K562 (cell line): ENCODE measurements around the gene LY6G6F. TPM values are rescaled to one million over a fixed set of nuclear protein-coding genes. Genes with fewer than 3 reads are reported as not detected.
A peak's percentile ranks its signal among the peaks of the same experiment; 100 is the strongest.

ENCODE experiments used
- BMI1 ChIP-seq: fragments of 150-350 bp; IDR thresholded peaks from 2 replicates; pipeline ENCODE4 v1.6.1; 2014; ENCODE audit warnings: low read length
- CAMTA2 ChIP-seq: fragments of 250-450 bp; sonication (Bioruptor Pico); conservative IDR thresholded peaks from 2 replicates; pipeline ENCODE4 v1.5.1; 2022
- CREBBP ChIP-seq: IDR thresholded peaks from one replicate; pipeline ENCODE4 v1.6.1; 2012; ENCODE audit warnings: low read depth, mild to moderate bottlenecking, control low read depth, inconsistent platforms, low read length
- HMGN3 ChIP-seq: IDR thresholded peaks from 2 replicates; pipeline ENCODE4 v1.6.1; 2011; ENCODE audit warnings: borderline replicate concordance, low read depth, mild to moderate bottlenecking, mixed read lengths, low read length; ENCODE audit not compliant: insufficient read length; ENCODE audit errors: extremely low read depth
- HNRNPK ChIP-seq: fragments of 200-400 bp; formaldehyde crosslinking; IDR thresholded peaks from one replicate; pipeline ENCODE4 v1.6.1; 2018; ENCODE audit warnings: mild to moderate bottlenecking, low read depth, low read length; ENCODE audit not compliant: poor library complexity, severe bottlenecking
- PHF8 ChIP-seq: fragments of 200-600 bp; sonication (generic); IDR thresholded peaks from 2 replicates; pipeline ENCODE4 v1.6.1; 2012; ENCODE audit warnings: mixed run types, mild to moderate bottlenecking, inconsistent platforms, low read length, moderate library complexity, borderline replicate concordance
- PML ChIP-seq: IDR thresholded peaks from 2 replicates; pipeline ENCODE4 v1.6.1; 2012; ENCODE audit warnings: low read length, inconsistent platforms
- RAD21 ChIP-seq, 2 experiments: fragments of 250-450 bp in 1 of 2; fragments of 450-650 bp in 1 of 2; sonication (Bioruptor Pico) in 1 of 2; formaldehyde crosslinking in 1 of 2; IDR thresholded peaks in 1 of 2; conservative IDR thresholded peaks in 1 of 2; 2 replicates each; pipeline versions ENCODE4 v1.4.0 to v1.8.0; 2020 to 2022; ENCODE audit warnings: mild to moderate bottlenecking in 2 of 2, moderate library complexity in 1 of 2
- SRSF3 ChIP-seq: fragments of 200-400 bp; formaldehyde crosslinking; IDR thresholded peaks from 2 replicates; pipeline ENCODE4 v1.6.1; 2016; ENCODE audit warnings: mild to moderate bottlenecking, low read length, moderate library complexity; ENCODE audit not compliant: insufficient read depth
- TRIM24 ChIP-seq, 2 experiments: fragments of 450-650 bp; IDR thresholded peaks; 2 replicates each; pipeline ENCODE4 v1.6.1; 2016
- ZNF274 ChIP-seq: IDR thresholded peaks from 2 replicates; pipeline ENCODE4 v1.6.1; 2011; ENCODE audit warnings: low read depth, mild to moderate bottlenecking, low read length, moderate library complexity, borderline replicate concordance
- ZNF668 ChIP-seq: fragments of 250-450 bp; sonication (Bioruptor Pico); IDR thresholded peaks from 2 replicates; pipeline ENCODE4 v1.8.0; 2022; ENCODE audit warnings: mild to moderate bottlenecking, inconsistent platforms
- polyA plus RNA-seq, 8 experiments: library from polyadenylated mRNA; depleted of rRNA in 4 of 8; stranded (reverse) in 5 of 8; unstranded in 3 of 8; fragments of >200 nt; fragmentation: Nextera tagmentation in 2 of 8; fragmentation: Illumina TruSeq in 1 of 8; extraction: Ambion mirVana in 2 of 8; extraction: Trizol in 1 of 8; gene quantifications; 2 replicates each; pipeline versions ENCODE4 v1.2.1 to v1.2.3, GENCODE V29; 2011 to 2014; ENCODE audit warnings: inconsistent platforms in 1 of 8, missing spikeins in 1 of 8
- total RNA-seq, 7 experiments: library from RNA; depleted of rRNA in 6 of 7; stranded (reverse); fragments of >200 nt in 6 of 7; fragmentation: Illumina TruSeq in 2 of 7; extraction: Trizol in 2 of 7; gene quantifications; 2 replicates each; pipeline versions ENCODE4 v1.2.1 to v1.2.3, GENCODE V29; 2011 to 2021; ENCODE audit warnings: low replicate concordance in 1 of 7
- TF ChIP-seq, protein P1 (sequence below): fragments of 200-600 bp; sonication (generic); IDR thresholded peaks from one replicate; pipeline ENCODE4 v1.6.1; 2012; ENCODE audit warnings: mild to moderate bottlenecking, low read depth, low read length, inconsistent platforms
- TF ChIP-seq, protein P2 (sequence below): fragments of 250-450 bp; sonication (Bioruptor Pico); IDR thresholded peaks from 2 replicates; pipeline ENCODE4 v1.5.0; 2021

The LY6G6F gene
- total and polyA plus RNA-seq, 9 of the 15 experiments (the other 6 are each of a cell fraction or from before 2014, with no cell fraction given) = 0.14 to 0.50 (median 0.28) TPM; not detected in 2

DNA sequence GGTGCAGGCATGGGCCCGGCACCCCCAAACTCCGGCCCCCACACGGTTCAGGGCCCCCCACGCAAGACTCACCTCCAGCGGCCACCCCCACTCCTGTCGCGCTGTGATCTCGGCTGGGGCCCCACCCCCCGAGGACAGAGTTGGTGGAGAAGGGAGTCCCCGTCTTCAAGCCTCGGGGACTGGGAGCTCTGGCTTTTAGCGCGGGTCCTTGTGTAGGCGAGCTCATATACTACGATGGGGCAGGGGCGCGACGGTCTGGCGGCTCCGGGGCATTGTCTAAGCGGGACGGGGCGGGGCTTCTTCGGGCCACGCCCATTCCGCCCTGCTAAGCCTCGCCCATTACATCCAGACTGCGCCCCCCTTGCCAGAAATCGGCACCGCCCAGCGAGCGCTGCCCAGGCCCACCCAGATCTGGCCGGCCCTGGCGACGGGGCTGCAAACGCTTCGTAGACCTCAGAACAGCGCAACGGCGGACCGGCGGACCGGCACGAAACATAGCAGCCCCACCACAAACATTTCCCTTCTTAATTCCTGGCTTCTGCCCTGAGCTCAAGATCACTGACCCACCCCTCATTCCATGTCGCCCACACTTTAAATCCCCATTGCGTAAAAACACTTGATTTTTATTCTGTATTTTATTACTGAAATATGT lies 23.4 kb downstream of the LY6G6F start (continued):
- no peak for TF ChIP-seq HMGN3
- TF ChIP-seq SRSF3 = peak; percentile 74; the same call in 1 of the 2 replicates
- no peak for TF ChIP-seq CREBBP
- TF ChIP-seq PHF8 = peak; percentile 46; the same call in 1 of the 2 replicates
- TF ChIP-seq BMI1 = 0 out of 2 replicates have a peak, but pooled peaks have one; percentile 9
- TF ChIP-seq ZNF668 (CRISPR knock-in tag) = no peak
- TF ChIP-seq HNRNPK = no peak
- peak in 1 of 2 experiments; percentile 49 for TF ChIP-seq TRIM24 (IDR thresholded peaks at IDR 0.05)
- peak; percentile 35 to 60 for TF ChIP-seq RAD21 (CRISPR knock-in tag; conservative IDR thresholded peaks at IDR 0.05 in 1 of 2, IDR thresholded peaks at IDR 0.05 in 1 of 2)
- TF ChIP-seq CAMTA2 (CRISPR knock-in tag) = peak; percentile 100
- TF ChIP-seq ZNF274 = 0 out of 2 replicates have a peak, but pooled peaks have one; percentile 33
- TF ChIP-seq, protein P1, sequence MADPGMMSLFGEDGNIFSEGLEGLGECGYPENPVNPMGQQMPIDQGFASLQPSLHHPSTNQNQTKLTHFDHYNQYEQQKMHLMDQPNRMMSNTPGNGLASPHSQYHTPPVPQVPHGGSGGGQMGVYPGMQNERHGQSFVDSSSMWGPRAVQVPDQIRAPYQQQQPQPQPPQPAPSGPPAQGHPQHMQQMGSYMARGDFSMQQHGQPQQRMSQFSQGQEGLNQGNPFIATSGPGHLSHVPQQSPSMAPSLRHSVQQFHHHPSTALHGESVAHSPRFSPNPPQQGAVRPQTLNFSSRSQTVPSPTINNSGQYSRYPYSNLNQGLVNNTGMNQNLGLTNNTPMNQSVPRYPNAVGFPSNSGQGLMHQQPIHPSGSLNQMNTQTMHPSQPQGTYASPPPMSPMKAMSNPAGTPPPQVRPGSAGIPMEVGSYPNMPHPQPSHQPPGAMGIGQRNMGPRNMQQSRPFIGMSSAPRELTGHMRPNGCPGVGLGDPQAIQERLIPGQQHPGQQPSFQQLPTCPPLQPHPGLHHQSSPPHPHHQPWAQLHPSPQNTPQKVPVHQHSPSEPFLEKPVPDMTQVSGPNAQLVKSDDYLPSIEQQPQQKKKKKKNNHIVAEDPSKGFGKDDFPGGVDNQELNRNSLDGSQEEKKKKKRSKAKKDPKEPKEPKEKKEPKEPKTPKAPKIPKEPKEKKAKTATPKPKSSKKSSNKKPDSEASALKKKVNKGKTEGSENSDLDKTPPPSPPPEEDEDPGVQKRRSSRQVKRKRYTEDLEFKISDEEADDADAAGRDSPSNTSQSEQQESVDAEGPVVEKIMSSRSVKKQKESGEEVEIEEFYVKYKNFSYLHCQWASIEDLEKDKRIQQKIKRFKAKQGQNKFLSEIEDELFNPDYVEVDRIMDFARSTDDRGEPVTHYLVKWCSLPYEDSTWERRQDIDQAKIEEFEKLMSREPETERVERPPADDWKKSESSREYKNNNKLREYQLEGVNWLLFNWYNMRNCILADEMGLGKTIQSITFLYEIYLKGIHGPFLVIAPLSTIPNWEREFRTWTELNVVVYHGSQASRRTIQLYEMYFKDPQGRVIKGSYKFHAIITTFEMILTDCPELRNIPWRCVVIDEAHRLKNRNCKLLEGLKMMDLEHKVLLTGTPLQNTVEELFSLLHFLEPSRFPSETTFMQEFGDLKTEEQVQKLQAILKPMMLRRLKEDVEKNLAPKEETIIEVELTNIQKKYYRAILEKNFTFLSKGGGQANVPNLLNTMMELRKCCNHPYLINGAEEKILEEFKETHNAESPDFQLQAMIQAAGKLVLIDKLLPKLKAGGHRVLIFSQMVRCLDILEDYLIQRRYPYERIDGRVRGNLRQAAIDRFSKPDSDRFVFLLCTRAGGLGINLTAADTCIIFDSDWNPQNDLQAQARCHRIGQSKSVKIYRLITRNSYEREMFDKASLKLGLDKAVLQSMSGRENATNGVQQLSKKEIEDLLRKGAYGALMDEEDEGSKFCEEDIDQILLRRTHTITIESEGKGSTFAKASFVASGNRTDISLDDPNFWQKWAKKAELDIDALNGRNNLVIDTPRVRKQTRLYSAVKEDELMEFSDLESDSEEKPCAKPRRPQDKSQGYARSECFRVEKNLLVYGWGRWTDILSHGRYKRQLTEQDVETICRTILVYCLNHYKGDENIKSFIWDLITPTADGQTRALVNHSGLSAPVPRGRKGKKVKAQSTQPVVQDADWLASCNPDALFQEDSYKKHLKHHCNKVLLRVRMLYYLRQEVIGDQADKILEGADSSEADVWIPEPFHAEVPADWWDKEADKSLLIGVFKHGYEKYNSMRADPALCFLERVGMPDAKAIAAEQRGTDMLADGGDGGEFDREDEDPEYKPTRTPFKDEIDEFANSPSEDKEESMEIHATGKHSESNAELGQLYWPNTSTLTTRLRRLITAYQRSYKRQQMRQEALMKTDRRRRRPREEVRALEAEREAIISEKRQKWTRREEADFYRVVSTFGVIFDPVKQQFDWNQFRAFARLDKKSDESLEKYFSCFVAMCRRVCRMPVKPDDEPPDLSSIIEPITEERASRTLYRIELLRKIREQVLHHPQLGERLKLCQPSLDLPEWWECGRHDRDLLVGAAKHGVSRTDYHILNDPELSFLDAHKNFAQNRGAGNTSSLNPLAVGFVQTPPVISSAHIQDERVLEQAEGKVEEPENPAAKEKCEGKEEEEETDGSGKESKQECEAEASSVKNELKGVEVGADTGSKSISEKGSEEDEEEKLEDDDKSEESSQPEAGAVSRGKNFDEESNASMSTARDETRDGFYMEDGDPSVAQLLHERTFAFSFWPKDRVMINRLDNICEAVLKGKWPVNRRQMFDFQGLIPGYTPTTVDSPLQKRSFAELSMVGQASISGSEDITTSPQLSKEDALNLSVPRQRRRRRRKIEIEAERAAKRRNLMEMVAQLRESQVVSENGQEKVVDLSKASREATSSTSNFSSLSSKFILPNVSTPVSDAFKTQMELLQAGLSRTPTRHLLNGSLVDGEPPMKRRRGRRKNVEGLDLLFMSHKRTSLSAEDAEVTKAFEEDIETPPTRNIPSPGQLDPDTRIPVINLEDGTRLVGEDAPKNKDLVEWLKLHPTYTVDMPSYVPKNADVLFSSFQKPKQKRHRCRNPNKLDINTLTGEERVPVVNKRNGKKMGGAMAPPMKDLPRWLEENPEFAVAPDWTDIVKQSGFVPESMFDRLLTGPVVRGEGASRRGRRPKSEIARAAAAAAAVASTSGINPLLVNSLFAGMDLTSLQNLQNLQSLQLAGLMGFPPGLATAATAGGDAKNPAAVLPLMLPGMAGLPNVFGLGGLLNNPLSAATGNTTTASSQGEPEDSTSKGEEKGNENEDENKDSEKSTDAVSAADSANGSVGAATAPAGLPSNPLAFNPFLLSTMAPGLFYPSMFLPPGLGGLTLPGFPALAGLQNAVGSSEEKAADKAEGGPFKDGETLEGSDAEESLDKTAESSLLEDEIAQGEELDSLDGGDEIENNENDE = peak; percentile 27
- TF ChIP-seq PML = peak; percentile 86
- TF ChIP-seq, protein P2, sequence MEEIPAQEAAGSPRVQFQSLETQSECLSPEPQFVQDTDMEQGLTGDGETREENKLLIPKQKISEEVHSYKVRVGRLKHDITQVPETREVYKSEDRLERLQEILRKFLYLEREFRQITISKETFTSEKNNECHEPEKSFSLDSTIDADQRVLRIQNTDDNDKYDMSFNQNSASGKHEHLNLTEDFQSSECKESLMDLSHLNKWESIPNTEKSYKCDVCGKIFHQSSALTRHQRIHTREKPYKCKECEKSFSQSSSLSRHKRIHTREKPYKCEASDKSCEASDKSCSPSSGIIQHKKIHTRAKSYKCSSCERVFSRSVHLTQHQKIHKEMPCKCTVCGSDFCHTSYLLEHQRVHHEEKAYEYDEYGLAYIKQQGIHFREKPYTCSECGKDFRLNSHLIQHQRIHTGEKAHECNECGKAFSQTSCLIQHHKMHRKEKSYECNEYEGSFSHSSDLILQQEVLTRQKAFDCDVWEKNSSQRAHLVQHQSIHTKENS = peak; percentile 99
